KOPT-K1 (cell line): ENCODE results near the gene AICDA.

Experiments
- H3K27ac ChIP-seq: fragments of 200-600 bp; sonication (generic); 2 replicates; pipeline ENCODE4 v1.5.1; 2016; ENCODE audit warnings: antibody characterized with exemption, mild to moderate bottlenecking, low read depth, low read length; ENCODE audit not compliant: poor library complexity, severe bottlenecking
- H3K36me3 ChIP-seq: fragments of 200-600 bp; sonication (generic); 2 replicates; pipeline ENCODE4 v1.5.1; 2017; ENCODE audit warnings: antibody characterized with exemption, mild to moderate bottlenecking, low read length, moderate library complexity; ENCODE audit not compliant: insufficient read depth
- H3K9me3 ChIP-seq: fragments of 200-600 bp; sonication (generic); 2 replicates; pipeline ENCODE4 v1.5.1; 2017; ENCODE audit warnings: antibody characterized with exemption, low read length, mild to moderate bottlenecking; ENCODE audit not compliant: insufficient read depth, poor library complexity, severe bottlenecking

The AICDA gene

GRCh38 chr12:8554451-8555195, 58.0 kb downstream of the AICDA start:
- Histone ChIP-seq H3K36me3 (no peaks in the 10 kb centered on the region), H3K27ac (no peak overlapping the region), H3K9me3 (no peaks in the 10 kb centered on the region)

GRCh38 chr12:8553088-8553627, 59.5 kb downstream of the AICDA start:
- H3K36me3 ChIP-seq = no peaks in the 10 kb centered on the region
- no peaks in the 10 kb centered on the region for H3K9me3 ChIP-seq
- H3K27ac ChIP-seq = no peak overlapping the region
